Measurements from ENCODE around the gene MAP1S. TPM values are rescaled to one million over a fixed set of nuclear protein-coding genes. Genes with fewer than 3 reads are reported as not detected.

The MAP1S gene
- total RNA-seq, 4 donors from 2014 or later, result 20.0 to 61.5 (median 35.1) TPM

GRCh38 chr19:17719730-17720400 is 585 bp downstream of the MAP1S start:
- Histone ChIP-seq H3K27ac (peak overlapping the region in 3 of 4 donors; percentile 66 to 87 (median 78)), H3K27me3 (no peaks in the 10 kb centered on the region), H3K4me1 (peaks cover 27 to 29% of the 10 kb centered on the region in 2 donors), H3K9me3 (no peaks in the 10 kb centered on the region), H3K36me3 (peaks cover 0 to 10% of the 10 kb centered on the region in 2 donors), H3K4me3 (peak overlapping the region; percentile 67 to 93 (median 79))
- intact Hi-C loops (cut with DNase I; ENCODE audit: low total_unique reads) (no loop called here), in situ Hi-C loops (cut with MboI; ENCODE audit: low sequenced_read_pairs in 4 of 4) (loop anchor here in 1 of 4 donors (10.0 kb wide), 1 partner anchor 45 kb away; no protein-coding TSS in a partner anchor)
- TF ChIP-seq POLR2A (IDR thresholded peaks at IDR 0.05) (no peak), CTCF (IDR thresholded peaks at IDR 0.05 in 4 of 5, conservative IDR thresholded peaks at IDR 0.05 in 1 of 5) (no peak)
- ATAC-seq (no peak), DNase-seq (no peak)

- in situ Hi-C loops (cut with MboI; ENCODE audit: low sequenced_read_pairs in 4 of 4) (no loop called here), intact Hi-C loops (cut with DNase I; ENCODE audit: low total_unique reads) (no loop called here)
- Histone ChIP-seq H3K9me3 (no peaks in the 10 kb centered on the region), H3K27me3 (no peaks in the 10 kb centered on the region), H3K4me3 (peak overlapping the region; percentile 67 to 93 (median 79)), H3K36me3 (peaks cover 0 to 16% of the 10 kb centered on the region in 2 donors), H3K4me1 (peaks cover 27 to 29% of the 10 kb centered on the region in 2 donors), H3K27ac (peak overlapping the region in 1 of 4 donors; percentile 66)
- no peak for DNase-seq
- TF ChIP-seq CTCF (IDR thresholded peaks at IDR 0.05 in 4 of 5, conservative IDR thresholded peaks at IDR 0.05 in 1 of 5), result no peak
- ATAC-seq, result no peak
These were observed 1.2 kb downstream of the MAP1S start for GRCh38 chr19:17720440-17720839.

- in situ Hi-C loops (cut with MboI; ENCODE audit: low sequenced_read_pairs in 4 of 4) (no loop called here), intact Hi-C loops (cut with DNase I; ENCODE audit: low total_unique reads) (no loop called here)
- DNase-seq, result no peak
- no peaks in the 10 kb centered on the region for H3K9me3 ChIP-seq
- TF ChIP-seq POLR2A (IDR thresholded peaks at IDR 0.05), result no peak
- TF ChIP-seq CTCF (IDR thresholded peaks at IDR 0.05 in 4 of 5, conservative IDR thresholded peaks at IDR 0.05 in 1 of 5), result no peak
- H3K36me3 ChIP-seq, result peaks cover 0 to 23% of the 10 kb centered on the region in 2 donors
- H3K4me3 ChIP-seq, result peak overlapping the region; percentile 67 to 93 (median 79)
- H3K27ac ChIP-seq, result peak overlapping the region in 2 of 4 donors; percentile 12 to 22
- no peak for ATAC-seq
- H3K27me3 ChIP-seq, result no peaks in the 10 kb centered on the region
- peaks cover 27 to 29% of the 10 kb centered on the region in 2 donors for H3K4me1 ChIP-seq
These were observed 1.9 kb downstream of the MAP1S start for GRCh38 chr19:17721111-17721628.

GRCh38 chr19:17721821-17722220 is 2.5 kb downstream of the MAP1S start:
- intact Hi-C loops (cut with DNase I; ENCODE audit: low total_unique reads) (no loop called here), in situ Hi-C loops (cut with MboI; ENCODE audit: low sequenced_read_pairs in 4 of 4) (no loop called here)
- peaks cover 0 to 27% of the 10 kb centered on the region in 2 donors for H3K36me3 ChIP-seq
- no peak for ATAC-seq
- H3K27me3 ChIP-seq, result no peaks in the 10 kb centered on the region
- peak; percentile 12 to 24 for DNase-seq
- peaks cover 27 to 29% of the 10 kb centered on the region in 2 donors for H3K4me1 ChIP-seq
- no peak overlapping the region for H3K4me3 ChIP-seq
- H3K9me3 ChIP-seq, result no peaks in the 10 kb centered on the region
- H3K27ac ChIP-seq, result peak overlapping the region in 2 of 4 donors; percentile 12 to 22
- TF ChIP-seq POLR2A (IDR thresholded peaks at IDR 0.05), result no peak
- no peak for TF ChIP-seq CTCF (IDR thresholded peaks at IDR 0.05 in 4 of 5, conservative IDR thresholded peaks at IDR 0.05 in 1 of 5)

All from gastrocnemius medialis (tissue), 4 donors.